Measurements from ENCODE around the gene MIER1. TPM values are rescaled to one million over a fixed set of nuclear protein-coding genes. Genes with fewer than 3 reads are reported as not detected.

MIER1 gene
- total RNA-seq, result 8.6 and 9.3 TPM in 2 replicates

GRCh38 chr1:66924756-66925557, at the start of gene MIER1, which contains the start of gene DNAI4:
TSS of gene MIER1 (plus strand) at chr1:66924990. CDS start at chr1:66925029, 39 bp downstream.
TSS of gene DNAI4 (minus strand) at chr1:66924856. CDS start at chr1:66924831, 25 bp downstream.

Other genes with a start within 250 kb of the MIER1 start
- gene DYNLT5, start 172.5 kb upstream of the MIER1 start, total RNA-seq, result 0.49 and 0.76 TPM in 2 replicates
- gene INSL5, start 123.7 kb upstream of the MIER1 start, total RNA-seq, result not detected in 2 replicates
- 0.49 and 3.0 TPM in 2 replicates for gene DNAI4, start 134 bp upstream of the MIER1 start, total RNA-seq
- 5.1 and 7.7 TPM in 2 replicates for gene SLC35D1, start 129.2 kb downstream of the MIER1 start, total RNA-seq
- gene C1orf141, start 210.0 kb downstream of the MIER1 start, total RNA-seq, result not detected in 2 replicates
- not detected in 2 replicates for gene IL23R, start 241.5 kb downstream of the MIER1 start, total RNA-seq

Data from mesangial cell (primary cell).